ENCODE data around the gene LST1.

The LST1 gene

DNA sequence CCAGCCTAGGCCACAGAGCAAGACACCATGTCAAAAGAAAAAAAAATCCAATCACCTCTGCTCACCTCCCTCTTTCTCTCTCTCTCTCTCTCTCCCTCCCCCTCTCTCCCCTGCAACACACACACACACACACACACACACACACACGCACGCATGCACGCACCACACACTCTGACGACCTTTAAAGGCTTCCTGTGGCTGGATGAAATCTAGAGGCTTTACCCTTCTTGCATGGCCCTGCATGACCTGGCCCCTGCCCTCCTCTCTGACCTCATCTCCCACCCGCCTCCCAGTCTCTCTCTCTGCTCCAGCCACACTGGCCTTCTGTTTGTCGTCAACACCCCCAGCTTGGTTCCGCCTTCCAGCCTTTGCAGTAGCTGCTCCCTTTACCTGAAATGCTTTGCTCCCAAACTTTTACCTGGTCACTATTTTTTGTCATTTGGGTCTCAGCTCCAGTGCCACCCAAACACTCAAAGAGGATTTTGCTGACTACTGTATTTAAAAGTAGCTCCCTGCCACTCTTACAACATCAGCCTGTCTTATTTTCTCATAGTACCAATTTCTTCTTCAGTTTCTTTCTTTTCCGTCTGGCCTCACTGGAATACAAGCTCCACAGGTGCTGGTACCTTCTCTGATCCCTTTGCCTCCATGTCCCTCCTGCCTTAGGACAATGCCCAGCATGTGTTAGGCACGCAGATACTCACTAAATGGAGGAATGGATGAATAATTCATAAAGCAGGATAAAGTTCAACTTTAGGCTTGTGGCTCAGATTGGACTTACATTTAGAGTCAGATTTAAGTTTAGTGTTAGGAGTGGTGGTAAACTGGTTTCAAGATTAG, 18.3 kb upstream of the LST1 start:
- no peak overlapping the region for H3K27ac ChIP-seq (ENCODE audit: low read depth, low read length)
- no peak overlapping the region for H3K4me3 ChIP-seq (ENCODE audit: low read length)
- no peak overlapping the region for H3K23ac ChIP-seq (ENCODE audit: low read length)
- H4K5ac ChIP-seq (ENCODE audit: low read length), result no peak overlapping the region
- no peak overlapping the region for H2BK5ac ChIP-seq (ENCODE audit: low read length)
- no peak overlapping the region for H3K4ac ChIP-seq (ENCODE audit: low read depth, low read length)
- no peak overlapping the region for H3K9ac ChIP-seq (ENCODE audit: low read length)
- H3K56ac ChIP-seq (ENCODE audit: low read length), result no peak overlapping the region
- no peaks in the 10 kb centered on the region for H3K27me3 ChIP-seq (ENCODE audit: insufficient read depth, low read length, poor library complexity)
- WGBS (ENCODE audit: extremely low coverage, insufficient coverage, low lambda C conversion rate), result no CpG with 5 or more reads among the region's 9 CpGs
- no peaks in the 10 kb centered on the region for H3K79me1 ChIP-seq (ENCODE audit: low read length)
- H3K4me2 ChIP-seq (ENCODE audit: low read length), result no peak overlapping the region
- H3K79me2 ChIP-seq (ENCODE audit: control insufficient read depth, insufficient read depth, low read length), result no peaks in the 10 kb centered on the region
- H3K36me3 ChIP-seq (ENCODE audit: control insufficient read depth, insufficient read depth, low read length), result no peaks in the 10 kb centered on the region
- H4K8ac ChIP-seq (ENCODE audit: low read depth, low read length), result no peak overlapping the region
- H2BK15ac ChIP-seq (replicated peaks; ENCODE audit: low read depth), result no peak overlapping the region
- H3K4me1 ChIP-seq (ENCODE audit: control insufficient read depth, low read depth, low read length), result no peaks in the 10 kb centered on the region
- H2BK120ac ChIP-seq (ENCODE audit: low read depth, low read length), result no peak overlapping the region
- H2AK5ac ChIP-seq (ENCODE audit: low read length), result no peak overlapping the region
- H3K18ac ChIP-seq (ENCODE audit: low read length), result no peak overlapping the region
- peak; percentile 67 for DNase-seq

DNA sequence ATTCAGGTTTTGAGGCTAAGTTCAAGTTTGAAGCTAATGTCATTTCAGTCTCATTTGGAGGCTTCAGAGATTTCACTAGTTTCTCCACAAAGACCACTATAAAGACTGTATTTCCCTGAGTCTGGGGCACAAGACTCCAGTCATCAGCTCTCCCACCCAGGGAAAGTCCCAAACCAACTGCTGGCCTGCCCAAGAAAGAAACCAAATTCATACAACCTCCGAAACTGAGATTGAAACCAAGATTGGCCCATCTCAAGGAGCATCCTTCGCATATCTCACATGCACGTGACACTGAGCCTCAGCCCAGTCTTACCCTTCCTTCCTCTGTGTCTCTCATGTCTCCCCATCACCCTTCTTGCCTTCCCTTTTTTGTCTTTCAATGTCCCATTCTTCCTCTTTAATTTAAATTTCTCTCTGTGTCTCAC, 17.5 kb upstream of the LST1 start:
- Histone ChIP-seq H3K36me3 (ENCODE audit: control insufficient read depth, insufficient read depth, low read length) (no peaks in the 10 kb centered on the region), H3K27ac (ENCODE audit: low read depth, low read length) (no peak overlapping the region), H3K79me1 (ENCODE audit: low read length) (no peaks in the 10 kb centered on the region), H3K4me2 (ENCODE audit: low read length) (no peak overlapping the region), H4K8ac (ENCODE audit: low read depth, low read length) (no peak overlapping the region), H3K56ac (ENCODE audit: low read length) (no peak overlapping the region), H3K4me1 (ENCODE audit: control insufficient read depth, low read depth, low read length) (no peaks in the 10 kb centered on the region), H2BK120ac (ENCODE audit: low read depth, low read length) (no peak overlapping the region), H3K79me2 (ENCODE audit: control insufficient read depth, insufficient read depth, low read length) (no peaks in the 10 kb centered on the region), H2BK15ac (replicated peaks; ENCODE audit: low read depth) (no peak overlapping the region), H3K4ac (ENCODE audit: low read depth, low read length) (no peak overlapping the region), H3K18ac (ENCODE audit: low read length) (no peak overlapping the region), H2BK5ac (ENCODE audit: low read length) (no peak overlapping the region), H2AK5ac (ENCODE audit: low read length) (no peak overlapping the region), H3K9ac (ENCODE audit: low read length) (no peak overlapping the region), H4K5ac (ENCODE audit: low read length) (no peak overlapping the region), H3K27me3 (ENCODE audit: insufficient read depth, low read length, poor library complexity) (no peaks in the 10 kb centered on the region), H3K4me3 (ENCODE audit: low read length) (no peak overlapping the region), H3K23ac (ENCODE audit: low read length) (no peak overlapping the region)
- no peak for DNase-seq
- WGBS (ENCODE audit: extremely low coverage, insufficient coverage, low lambda C conversion rate), result no CpG with 5 or more reads among the region's 3 CpGs

DNA sequence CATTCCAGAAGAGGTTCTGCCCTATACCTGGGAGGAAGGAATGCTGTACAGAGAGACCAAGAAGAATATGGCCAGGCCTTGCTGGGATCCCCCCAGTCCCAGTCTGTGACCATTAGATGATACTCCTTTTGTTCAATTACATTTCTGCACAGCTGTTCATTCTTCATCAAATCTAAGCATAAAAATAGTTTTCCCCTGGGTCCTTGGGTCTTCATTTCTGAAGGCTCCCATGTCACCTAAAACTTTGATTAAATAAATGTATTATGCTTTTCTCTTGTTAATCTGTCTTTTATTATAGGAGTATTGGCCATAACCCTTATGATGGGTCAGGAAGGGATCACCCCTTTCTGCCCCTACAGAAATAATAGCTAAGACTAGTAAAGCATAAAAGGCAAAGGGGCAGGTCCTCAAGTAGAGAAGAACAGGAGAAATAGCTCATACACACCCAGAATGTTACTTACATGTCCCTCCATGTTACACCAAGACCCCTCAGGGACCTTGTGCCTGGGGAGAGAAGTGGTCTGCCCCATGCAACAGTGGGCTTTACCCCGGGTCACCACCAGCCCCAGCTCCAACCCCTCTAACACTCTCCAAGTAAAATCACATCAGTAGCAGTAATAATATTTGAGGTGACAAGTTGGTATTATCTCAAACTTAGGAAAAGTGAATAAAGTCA, 16.1 kb upstream of the LST1 start:
- Histone ChIP-seq H3K4ac (ENCODE audit: low read depth, low read length) (no peak overlapping the region), H2BK5ac (ENCODE audit: low read length) (no peak overlapping the region), H4K5ac (ENCODE audit: low read length) (no peak overlapping the region), H3K9ac (ENCODE audit: low read length) (no peak overlapping the region), H3K4me2 (ENCODE audit: low read length) (no peak overlapping the region), H2BK120ac (ENCODE audit: low read depth, low read length) (no peak overlapping the region), H3K27ac (ENCODE audit: low read depth, low read length) (no peak overlapping the region), H3K79me2 (ENCODE audit: control insufficient read depth, insufficient read depth, low read length) (no peaks in the 10 kb centered on the region), H3K23ac (ENCODE audit: low read length) (no peak overlapping the region), H3K27me3 (ENCODE audit: insufficient read depth, low read length, poor library complexity) (no peaks in the 10 kb centered on the region), H2AK5ac (ENCODE audit: low read length) (no peak overlapping the region), H3K36me3 (ENCODE audit: control insufficient read depth, insufficient read depth, low read length) (no peaks in the 10 kb centered on the region), H3K18ac (ENCODE audit: low read length) (no peak overlapping the region), H3K56ac (ENCODE audit: low read length) (no peak overlapping the region), H4K8ac (ENCODE audit: low read depth, low read length) (no peak overlapping the region), H2BK15ac (replicated peaks; ENCODE audit: low read depth) (no peak overlapping the region), H3K4me1 (ENCODE audit: control insufficient read depth, low read depth, low read length) (no peaks in the 10 kb centered on the region), H3K79me1 (ENCODE audit: low read length) (no peaks in the 10 kb centered on the region), H3K4me3 (ENCODE audit: low read length) (no peak overlapping the region)
- DNase-seq, result no peak
- WGBS (ENCODE audit: extremely low coverage, insufficient coverage, low lambda C conversion rate), result no CpG with 5 or more reads among the region's 1 CpG

DNA sequence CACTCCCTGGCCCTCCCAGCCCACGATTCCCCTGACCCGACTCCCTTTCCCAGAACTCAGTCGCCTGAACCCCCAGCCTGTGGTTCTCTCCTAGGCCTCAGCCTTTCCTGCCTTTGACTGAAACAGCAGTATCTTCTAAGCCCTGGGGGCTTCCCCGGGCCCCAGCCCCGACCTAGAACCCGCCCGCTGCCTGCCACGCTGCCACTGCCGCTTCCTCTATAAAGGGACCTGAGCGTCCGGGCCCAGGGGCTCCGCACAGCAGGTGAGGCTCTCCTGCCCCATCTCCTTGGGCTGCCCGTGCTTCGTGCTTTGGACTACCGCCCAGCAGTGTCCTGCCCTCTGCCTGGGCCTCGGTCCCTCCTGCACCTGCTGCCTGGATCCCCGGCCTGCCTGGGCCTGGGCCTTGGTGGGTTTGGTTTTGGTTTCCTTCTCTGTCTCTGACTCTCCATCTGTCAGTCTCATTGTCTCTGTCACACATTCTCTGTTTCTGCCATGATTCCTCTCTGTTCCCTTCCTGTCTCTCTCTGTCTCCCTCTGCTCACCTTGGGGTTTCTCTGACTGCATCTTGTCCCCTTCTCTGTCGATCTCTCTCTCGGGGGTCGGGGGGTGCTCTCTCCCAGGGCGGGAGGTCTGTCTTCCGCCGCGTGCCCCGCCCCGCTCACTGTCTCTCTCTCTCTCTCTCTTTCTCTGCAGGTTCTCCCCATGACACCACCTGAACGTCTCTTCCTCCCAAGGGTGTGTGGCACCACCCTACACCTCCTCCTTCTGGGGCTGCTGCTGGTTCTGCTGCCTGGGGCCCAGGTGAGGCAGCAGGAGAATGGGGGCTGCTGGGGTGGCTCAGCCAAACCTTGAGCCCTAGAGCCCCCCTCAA, 13.8 kb upstream of the LST1 start, which contains the start of gene LTA:
LTA (plus strand) TSS at position 249 of the 871 bp plus-strand sequence; CDS start at position 703, 454 bp downstream.
- no peak within 1 kb of the TSS for H2BK120ac ChIP-seq (ENCODE audit: low read depth, low read length)
- WGBS (ENCODE audit: extremely low coverage, insufficient coverage, low lambda C conversion rate), result no CpG with 5 or more reads among the region's 27 CpGs
- H3K79me2 ChIP-seq (ENCODE audit: control insufficient read depth, insufficient read depth, low read length), result no peaks in the 10 kb centered on the region

GRCh38 chr6:31573239-31574105, 12.6 kb upstream of the LST1 start:
- Histone ChIP-seq H3K79me2 (ENCODE audit: control insufficient read depth, insufficient read depth, low read length) (no peaks in the 10 kb centered on the region), H3K4me3 (ENCODE audit: low read length) (no peak overlapping the region), H3K4ac (ENCODE audit: low read depth, low read length) (no peak overlapping the region), H4K5ac (ENCODE audit: low read length) (no peak overlapping the region), H3K36me3 (ENCODE audit: control insufficient read depth, insufficient read depth, low read length) (no peaks in the 10 kb centered on the region), H2BK120ac (ENCODE audit: low read depth, low read length) (no peak overlapping the region), H3K23ac (ENCODE audit: low read length) (no peak overlapping the region), H3K27ac (ENCODE audit: low read depth, low read length) (no peak overlapping the region), H3K4me2 (ENCODE audit: low read length) (no peak overlapping the region), H2BK15ac (replicated peaks; ENCODE audit: low read depth) (no peak overlapping the region), H4K8ac (ENCODE audit: low read depth, low read length) (no peak overlapping the region), H3K79me1 (ENCODE audit: low read length) (no peaks in the 10 kb centered on the region), H3K9ac (ENCODE audit: low read length) (no peak overlapping the region), H3K56ac (ENCODE audit: low read length) (no peak overlapping the region), H2AK5ac (ENCODE audit: low read length) (peak overlapping the region; percentile 32), H3K27me3 (ENCODE audit: insufficient read depth, low read length, poor library complexity) (no peaks in the 10 kb centered on the region), H3K4me1 (ENCODE audit: control insufficient read depth, low read depth, low read length) (peaks cover 2% of the 10 kb centered on the region), H2BK5ac (ENCODE audit: low read length) (no peak overlapping the region), H3K18ac (ENCODE audit: low read length) (no peak overlapping the region)
- WGBS (ENCODE audit: extremely low coverage, insufficient coverage, low lambda C conversion rate), result no CpG with 5 or more reads among the region's 9 CpGs
- DNase-seq, result peak; percentile 88

More for the DNA sequence above, 13.8 kb upstream of the LST1 start, which contains the start of gene LTA:
- Histone ChIP-seq H2BK15ac (replicated peaks; ENCODE audit: low read depth) (no peak within 1 kb of the TSS), H3K27ac (ENCODE audit: low read depth, low read length) (no peak within 1 kb of the TSS), H3K4me1 (ENCODE audit: control insufficient read depth, low read depth, low read length) (no peaks in the 10 kb centered on the region), H3K56ac (ENCODE audit: low read length) (no peak within 1 kb of the TSS), H3K9ac (ENCODE audit: low read length) (no peak within 1 kb of the TSS), H3K4ac (ENCODE audit: low read depth, low read length) (no peak within 1 kb of the TSS), H4K8ac (ENCODE audit: low read depth, low read length) (no peak within 1 kb of the TSS), H3K4me3 (ENCODE audit: low read length) (no peak within 1 kb of the TSS), H3K4me2 (ENCODE audit: low read length) (no peak within 1 kb of the TSS), H3K79me1 (ENCODE audit: low read length) (no peaks in the 10 kb centered on the region), H3K27me3 (ENCODE audit: insufficient read depth, low read length, poor library complexity) (no peaks in the 10 kb centered on the region), H3K36me3 (ENCODE audit: control insufficient read depth, insufficient read depth, low read length) (no peaks in the 10 kb centered on the region), H2BK5ac (ENCODE audit: low read length) (no peak within 1 kb of the TSS), H3K18ac (ENCODE audit: low read length) (no peak within 1 kb of the TSS), H4K5ac (ENCODE audit: low read length) (no peak within 1 kb of the TSS), H3K23ac (ENCODE audit: low read length) (no peak within 1 kb of the TSS), H2AK5ac (ENCODE audit: low read length) (no peak within 1 kb of the TSS)
- no peak for DNase-seq
